Choroid plexus epithelial cell (primary cell): Measurements from ENCODE around the gene P2RX6.

Experiments used
- DNase-seq: peaks from one replicate; pipeline ENCODE4 v3.0.0-alpha.2; 2010; ENCODE audit warnings: low read depth
- H3K4me3 ChIP-seq: 2 replicates; pipeline ENCODE4 v1.5.1; 2011; ENCODE audit warnings: low read depth, mild to moderate bottlenecking, control low read depth, low read length, moderate library complexity
- CTCF ChIP-seq: conservative IDR thresholded peaks from 2 replicates; pipeline ENCODE4 v1.5.1; 2011; ENCODE audit warnings: low read depth, mild to moderate bottlenecking, control low read depth, inconsistent platforms, low read length, moderate library complexity

P2RX6 gene

GRCh38 chr22:20986365-20986764 is 28.6 kb upstream of the P2RX6 start:
- no peak for DNase-seq
- TF ChIP-seq CTCF: no peak
- no peak overlapping the region for H3K4me3 ChIP-seq

- no peak overlapping the region for H3K4me3 ChIP-seq
Measured at GRCh38 chr22:20987375-20987774, 27.6 kb upstream of the P2RX6 start.

GRCh38 chr22:20988573-20989322 is 26.2 kb upstream of the P2RX6 start:
- H3K4me3 ChIP-seq: no peak overlapping the region
- DNase-seq: no peak
- TF ChIP-seq CTCF: no peak

More at GRCh38 chr22:20987375-20987774, 27.6 kb upstream of the P2RX6 start:
- TF ChIP-seq CTCF: no peak
- DNase-seq: no peak

- H3K4me3 ChIP-seq: no peak overlapping the region
- peak; percentile 12 for TF ChIP-seq CTCF
- peak; percentile 54 for DNase-seq
Measured at GRCh38 chr22:20989323-20990138, 25.4 kb upstream of the P2RX6 start.

- TF ChIP-seq CTCF: peak; percentile 1
- H3K4me3 ChIP-seq: no peak overlapping the region
- no peak for DNase-seq
Measured at GRCh38 chr22:20990184-20991180, 24.5 kb upstream of the P2RX6 start.

GRCh38 chr22:20991252-20992055 is 23.5 kb upstream of the P2RX6 start:
- TF ChIP-seq CTCF: no peak

More at GRCh38 chr22:20991252-20992055, 23.5 kb upstream of the P2RX6 start:
- H3K4me3 ChIP-seq: no peak overlapping the region
- no peak for DNase-seq
